HS-5 (cell line): ENCODE measurements around the gene NLRX1.
"Not testable (repeated sequence)": the region's sequence is repeated elsewhere in the genome, so short reads cannot be mapped to it uniquely, and the experiment has no call there.

Experiments used
- DNase-seq: peaks from one replicate; pipeline ENCODE4 v3.0.0-alpha.2; 2012; ENCODE audit warnings: low read depth

The NLRX1 gene, protein sequence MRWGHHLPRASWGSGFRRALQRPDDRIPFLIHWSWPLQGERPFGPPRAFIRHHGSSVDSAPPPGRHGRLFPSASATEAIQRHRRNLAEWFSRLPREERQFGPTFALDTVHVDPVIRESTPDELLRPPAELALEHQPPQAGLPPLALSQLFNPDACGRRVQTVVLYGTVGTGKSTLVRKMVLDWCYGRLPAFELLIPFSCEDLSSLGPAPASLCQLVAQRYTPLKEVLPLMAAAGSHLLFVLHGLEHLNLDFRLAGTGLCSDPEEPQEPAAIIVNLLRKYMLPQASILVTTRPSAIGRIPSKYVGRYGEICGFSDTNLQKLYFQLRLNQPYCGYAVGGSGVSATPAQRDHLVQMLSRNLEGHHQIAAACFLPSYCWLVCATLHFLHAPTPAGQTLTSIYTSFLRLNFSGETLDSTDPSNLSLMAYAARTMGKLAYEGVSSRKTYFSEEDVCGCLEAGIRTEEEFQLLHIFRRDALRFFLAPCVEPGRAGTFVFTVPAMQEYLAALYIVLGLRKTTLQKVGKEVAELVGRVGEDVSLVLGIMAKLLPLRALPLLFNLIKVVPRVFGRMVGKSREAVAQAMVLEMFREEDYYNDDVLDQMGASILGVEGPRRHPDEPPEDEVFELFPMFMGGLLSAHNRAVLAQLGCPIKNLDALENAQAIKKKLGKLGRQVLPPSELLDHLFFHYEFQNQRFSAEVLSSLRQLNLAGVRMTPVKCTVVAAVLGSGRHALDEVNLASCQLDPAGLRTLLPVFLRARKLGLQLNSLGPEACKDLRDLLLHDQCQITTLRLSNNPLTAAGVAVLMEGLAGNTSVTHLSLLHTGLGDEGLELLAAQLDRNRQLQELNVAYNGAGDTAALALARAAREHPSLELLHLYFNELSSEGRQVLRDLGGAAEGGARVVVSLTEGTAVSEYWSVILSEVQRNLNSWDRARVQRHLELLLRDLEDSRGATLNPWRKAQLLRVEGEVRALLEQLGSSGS

GRCh38 chr11:119168471-119169281 lies at the start of gene NLRX1:
NLRX1 (plus strand) TSS chr11:119168725; CDS start chr11:119171404, 2,679 bp downstream.
- DNase-seq: peak; percentile 44

DNA sequence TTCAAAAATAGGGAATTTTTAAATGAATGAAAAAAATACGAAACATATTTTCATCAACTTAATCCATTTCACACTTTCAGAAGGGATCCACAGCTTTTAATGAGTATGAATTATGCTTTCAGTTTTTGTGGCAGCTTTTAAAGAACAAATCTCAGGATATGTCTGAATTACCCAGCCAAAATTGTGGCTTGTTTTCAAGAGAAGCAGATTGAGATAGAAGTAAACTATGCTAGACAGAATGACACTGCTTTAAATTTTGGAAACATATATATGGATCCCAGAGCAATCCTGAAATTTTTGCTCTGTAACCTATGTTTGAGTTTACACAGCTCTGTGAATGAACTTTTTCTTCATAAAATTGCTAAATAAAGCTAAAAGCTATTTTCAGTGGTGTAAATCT lies 49.6 kb upstream of the NLRX1 start:
- DNase-seq: no peak

DNA sequence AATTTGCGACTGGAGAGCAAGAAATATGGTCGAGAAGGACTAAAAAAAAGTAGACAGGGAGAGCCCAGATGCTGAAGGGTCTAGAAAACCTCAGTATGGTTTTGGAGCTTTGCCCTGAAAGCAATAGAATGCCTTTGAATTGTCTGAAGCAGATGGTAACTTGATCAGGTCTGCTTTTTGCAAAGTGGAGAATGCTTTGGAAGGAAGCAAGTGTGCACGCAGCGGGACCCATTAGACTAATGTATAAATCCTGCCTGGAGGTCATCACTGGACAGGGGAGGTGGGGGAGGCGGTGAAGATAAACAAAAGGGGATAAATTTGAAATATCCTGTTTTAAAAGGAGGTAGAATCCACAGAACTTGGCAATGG lies 47.9 kb upstream of the NLRX1 start:
- DNase-seq: no peak

DNA sequence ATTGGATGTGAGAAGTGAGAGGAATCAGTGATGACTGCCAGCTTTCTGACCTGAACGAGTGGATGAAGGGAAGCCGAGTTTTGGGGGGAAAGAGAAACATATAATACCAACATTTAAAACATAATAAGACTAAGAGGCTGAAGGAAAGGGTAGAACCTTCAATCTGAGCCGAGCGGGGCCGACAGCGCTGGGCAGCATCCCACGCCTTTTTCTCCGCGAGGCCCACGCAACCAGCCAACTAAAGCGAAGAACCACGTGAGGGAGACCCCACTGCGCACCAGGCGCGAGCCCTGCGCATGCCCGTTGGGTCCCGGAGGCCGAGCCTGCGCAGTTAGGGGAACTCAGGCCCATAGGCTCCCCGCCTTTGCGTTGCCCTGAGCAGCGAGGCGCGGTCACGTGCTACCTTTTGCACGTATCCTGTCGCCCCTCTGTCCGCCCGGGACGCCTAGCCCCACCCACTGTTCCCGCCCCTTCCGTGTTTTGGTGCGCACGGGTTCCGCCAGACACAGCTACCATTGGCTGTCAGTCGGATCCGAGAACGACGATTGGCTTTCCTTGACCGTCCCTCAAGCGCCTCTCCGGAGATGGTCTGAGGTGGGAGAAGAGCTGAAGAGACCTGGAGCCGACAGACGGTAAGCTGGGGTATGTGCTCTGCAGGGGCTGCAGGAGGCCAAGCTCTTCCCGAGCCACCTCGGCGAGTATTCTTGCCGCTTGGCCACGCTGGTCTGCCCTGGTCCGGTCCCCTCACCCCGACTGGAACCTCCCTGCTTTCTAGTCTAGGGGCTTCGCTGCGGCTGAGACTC lies 47.3 kb upstream of the NLRX1 start, which contains the start of gene HINFP:
Gene HINFP, plus strand, starts transcription at position 573 of the 803 bp plus-strand sequence. CDS start 5,365 bp downstream, outside the sequence.
- peak; percentile 87 for DNase-seq

- no peak for DNase-seq
Measured at GRCh38 chr11:119121811-119122124, 46.8 kb upstream of the NLRX1 start.

- no peak for DNase-seq
Measured at GRCh38 chr11:119125821-119126220, 42.7 kb upstream of the NLRX1 start.

GRCh38 chr11:119126675-119127268 lies 41.8 kb upstream of the NLRX1 start:
- DNase-seq: no peak

DNA sequence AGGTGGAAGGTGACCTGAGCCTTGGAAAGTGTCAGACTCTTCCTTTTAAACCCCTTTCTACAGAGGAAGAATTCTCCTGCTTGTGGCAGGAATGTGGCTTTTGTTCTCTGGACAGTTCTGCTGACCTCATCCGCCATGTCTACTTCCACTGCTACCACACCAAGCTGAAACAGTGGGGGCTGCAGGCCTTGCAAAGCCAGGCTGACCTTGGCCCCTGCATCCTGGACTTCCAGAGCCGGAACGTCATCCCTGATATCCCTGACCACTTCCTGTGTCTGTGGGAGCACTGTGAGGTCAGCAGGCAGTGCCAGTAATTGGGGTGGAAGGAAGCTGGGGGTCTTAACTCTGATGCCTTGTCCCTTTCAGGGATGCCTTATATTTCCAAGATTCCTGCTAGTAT lies 37.9 kb upstream of the NLRX1 start:
- no peak for DNase-seq

GRCh38 chr11:119134389-119134978 lies 34.0 kb upstream of the NLRX1 start:
- no peak for DNase-seq

DNA sequence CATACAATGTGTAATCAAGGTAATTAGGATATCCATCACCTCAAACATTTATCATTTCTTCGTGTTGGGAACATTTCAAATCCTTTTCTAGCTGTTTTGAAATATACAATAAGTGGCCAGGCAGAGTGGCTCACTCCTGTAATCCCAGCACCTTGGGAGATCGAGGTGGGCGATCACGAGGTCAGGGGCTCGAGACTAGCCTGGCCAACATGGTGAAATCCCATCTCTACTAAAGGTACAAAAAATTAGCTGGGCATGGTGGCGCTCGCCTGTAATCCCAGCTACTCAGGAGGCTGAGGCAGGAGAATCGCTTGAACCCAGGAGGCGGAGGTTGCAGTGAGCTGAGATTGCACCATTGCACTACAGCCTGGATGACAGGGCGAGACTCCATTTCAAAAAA lies 29.2 kb upstream of the NLRX1 start:
- DNase-seq: not testable (repeated sequence)

- no peak for DNase-seq
Measured at GRCh38 chr11:119144825-119145486, 23.6 kb upstream of the NLRX1 start.

DNA sequence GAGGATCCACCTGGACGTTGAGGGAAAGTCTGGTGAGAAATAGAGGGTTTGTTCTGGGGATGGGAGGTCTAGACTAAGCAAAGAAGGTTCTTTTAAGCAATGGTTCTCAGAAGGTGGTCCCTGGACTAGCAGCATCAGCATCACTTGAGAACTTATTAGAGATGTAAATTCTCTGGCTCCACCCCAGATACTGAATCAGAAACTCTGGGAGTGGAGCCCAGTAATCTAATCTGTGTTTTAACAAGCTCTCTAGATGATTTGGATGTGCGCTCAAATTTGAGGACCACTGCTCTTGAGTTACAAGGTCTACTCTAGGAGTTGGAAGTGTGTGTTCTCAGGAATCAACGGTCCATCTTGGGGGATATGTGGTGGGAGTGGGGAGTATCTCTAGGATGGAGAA lies 23.0 kb upstream of the NLRX1 start:
- DNase-seq: no peak

DNA sequence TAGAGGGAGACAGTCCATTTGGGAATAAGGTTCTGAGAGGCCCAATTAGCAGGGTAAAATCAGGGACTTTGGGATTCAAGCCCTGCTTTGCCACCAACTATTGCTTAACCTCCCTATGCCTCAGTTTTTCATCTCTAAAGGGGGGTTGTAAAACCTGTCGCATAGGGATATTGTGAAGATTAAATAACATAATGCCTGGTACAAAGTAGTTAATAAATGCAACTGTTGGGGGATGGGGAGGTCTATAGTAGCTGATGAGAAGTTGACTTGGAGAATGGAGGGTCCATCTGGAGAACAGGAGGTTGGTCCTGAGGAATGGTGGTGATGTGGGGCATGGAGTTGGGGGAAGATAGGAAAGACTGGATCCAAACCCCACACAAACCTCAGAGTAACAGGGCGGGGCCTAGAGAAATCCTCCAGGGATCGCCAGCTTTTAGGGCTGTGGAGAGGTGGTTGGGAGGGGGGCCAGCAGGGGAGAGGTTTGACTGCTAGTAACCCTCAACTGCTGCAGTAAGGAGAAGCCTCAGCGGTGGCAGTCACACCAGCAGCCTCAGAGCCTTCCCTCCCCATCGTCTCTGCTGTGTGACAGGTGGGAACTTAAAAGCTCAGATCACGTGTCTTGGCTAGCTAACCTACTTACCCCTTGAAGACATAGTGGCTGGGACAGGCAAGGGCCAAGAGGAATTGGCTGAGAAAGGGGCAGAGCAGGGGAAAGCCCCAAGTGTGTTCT lies 20.8 kb upstream of the NLRX1 start:
- DNase-seq: no peak

- DNase-seq: no peak
Measured at GRCh38 chr11:119148720-119149017, 19.9 kb upstream of the NLRX1 start.

- no peak for DNase-seq
Measured at GRCh38 chr11:119149018-119149785, 19.3 kb upstream of the NLRX1 start, which contains the start of gene ABCG4. ABCG4 (plus strand) TSS chr11:119149052; CDS start chr11:119149966, 914 bp downstream.

DNA sequence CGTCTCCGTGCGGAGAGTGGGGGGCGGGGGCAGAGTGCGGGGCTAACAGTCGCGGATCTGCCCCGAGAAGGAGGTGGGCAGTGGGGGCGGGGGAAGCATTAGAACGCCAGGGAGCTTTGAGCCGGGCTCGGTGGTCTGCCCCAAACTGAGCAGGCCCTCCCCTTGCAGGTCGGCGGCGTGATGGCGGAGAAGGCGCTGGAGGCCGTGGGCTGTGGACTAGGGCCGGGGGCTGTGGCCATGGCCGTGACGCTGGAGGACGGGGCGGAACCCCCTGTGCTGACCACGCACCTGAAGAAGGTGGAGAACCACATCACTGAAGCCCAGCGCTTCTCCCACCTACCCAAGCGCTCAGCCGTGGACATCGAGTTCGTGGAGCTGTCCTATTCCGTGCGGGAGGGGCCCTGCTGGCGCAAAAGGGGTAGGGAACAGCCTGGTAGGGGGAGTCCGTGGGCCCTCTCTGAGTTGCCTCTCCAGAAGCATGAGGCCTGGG lies 18.7 kb upstream of the NLRX1 start:
- DNase-seq: no peak

GRCh38 chr11:119152043-119152442 lies 16.5 kb upstream of the NLRX1 start:
- no peak for DNase-seq

GRCh38 chr11:119152604-119153003 lies 15.9 kb upstream of the NLRX1 start:
- no peak for DNase-seq
